HepG2 (cell line): ENCODE results near the gene GPR137. TPM values are rescaled to one million over a fixed set of nuclear protein-coding genes. Genes with fewer than 3 reads are reported as not detected.

Experiments
- EZH2 ChIP-seq: conservative IDR thresholded peaks from 2 replicates; pipeline ENCODE4 v1.6.1; 2012; ENCODE audit warnings: mild to moderate bottlenecking, low read depth, low read length, moderate library complexity
- HOXA9 ChIP-seq: sonication (generic); formaldehyde crosslinking; IDR thresholded peaks from 2 replicates; pipeline ENCODE4 v1.8.1; 2022; ENCODE audit warnings: missing genetic modification reagents, mild to moderate bottlenecking, moderate library complexity, borderline replicate concordance
- KDM2A ChIP-seq: sonication (generic); formaldehyde crosslinking; IDR thresholded peaks from 2 replicates; pipeline ENCODE4 v1.4.0; 2020; ENCODE audit warnings: low read depth, missing genetic modification reagents, borderline replicate concordance
- MIER3 ChIP-seq: IDR thresholded peaks from 2 replicates; pipeline ENCODE4 v1.6.1; 2016; ENCODE audit warnings: missing compliant biosample characterization, borderline replicate concordance
- NFIC ChIP-seq: IDR thresholded peaks from 2 replicates; pipeline ENCODE4 v1.6.1; 2012; ENCODE audit warnings: mild to moderate bottlenecking, low read length, inconsistent platforms
- NR2C2 ChIP-seq: sonication (generic); formaldehyde crosslinking; IDR thresholded peaks from 2 replicates; pipeline ENCODE4 v1.4.0; 2020; ENCODE audit warnings: missing genetic modification reagents, mild to moderate bottlenecking, moderate library complexity, borderline replicate concordance
- SMC3 ChIP-seq: IDR thresholded peaks from 2 replicates; pipeline ENCODE4 v1.6.1; 2011; ENCODE audit warnings: low read length, improper control_type of control experiment
- ZNF20 ChIP-seq: sonication (generic); formaldehyde crosslinking; IDR thresholded peaks from 2 replicates; pipeline ENCODE4 v1.4.0; 2020; ENCODE audit warnings: mild to moderate bottlenecking, moderate library complexity, missing genetic modification reagents
- ZNF260 ChIP-seq: sonication (generic); formaldehyde crosslinking; IDR thresholded peaks from 2 replicates; pipeline ENCODE4 v1.4.0; 2020; ENCODE audit warnings: missing genetic modification reagents, low read depth, mild to moderate bottlenecking, borderline replicate concordance
- ZNF263 ChIP-seq: sonication (generic); formaldehyde crosslinking; IDR thresholded peaks from 2 replicates; pipeline ENCODE4 v1.4.0; 2020; ENCODE audit warnings: missing genetic modification reagents
- ZNF530 ChIP-seq: sonication (generic); formaldehyde crosslinking; IDR thresholded peaks from 2 replicates; pipeline ENCODE4 v1.5.0; 2020; ENCODE audit warnings: low read depth, mild to moderate bottlenecking, missing genetic modification reagents
- ZNF615 ChIP-seq: sonication (generic); formaldehyde crosslinking; IDR thresholded peaks from 2 replicates; pipeline ENCODE4 v1.5.0; 2020; ENCODE audit warnings: mild to moderate bottlenecking, missing genetic modification reagents, borderline replicate concordance
- ZNF713 ChIP-seq: sonication (generic); formaldehyde crosslinking; IDR thresholded peaks from 2 replicates; pipeline ENCODE4 v1.4.0; 2020; ENCODE audit warnings: mild to moderate bottlenecking, missing genetic modification reagents
- ZNF772 ChIP-seq: sonication (generic); formaldehyde crosslinking; IDR thresholded peaks from 2 replicates; pipeline ENCODE4 v1.5.0; 2020; ENCODE audit warnings: mild to moderate bottlenecking, missing genetic modification reagents
- ZNF782 ChIP-seq: sonication (generic); formaldehyde crosslinking; IDR thresholded peaks from 2 replicates; pipeline ENCODE4 v1.4.0; 2020; ENCODE audit warnings: missing genetic modification reagents, mild to moderate bottlenecking, borderline replicate concordance
- ZSCAN30 ChIP-seq: sonication (generic); formaldehyde crosslinking; IDR thresholded peaks from 2 replicates; pipeline ENCODE4 v1.5.0; 2020; ENCODE audit warnings: mild to moderate bottlenecking, missing genetic modification reagents
- polyA plus RNA-seq, 8 experiments: library from polyadenylated mRNA; depleted of rRNA in 3 of 8; stranded (reverse) in 7 of 8; unstranded in 1 of 8; fragments of >200 nt; fragmentation: Illumina TruSeq in 4 of 8; extraction: Trizol in 4 of 8; gene quantifications; 2 replicates each; pipeline versions ENCODE4 v1.2.1 to v1.2.3, GENCODE V29; 2011 to 2016; ENCODE audit warnings: low read depth in 4 of 8, missing spikeins in 1 of 8, mixed read lengths in 1 of 8; ENCODE audit not compliant: insufficient read depth in 1 of 8
- total RNA-seq, 5 experiments: library from RNA; depleted of rRNA; stranded (reverse); fragments of >200 nt; fragmentation: Illumina TruSeq; extraction: Trizol; gene quantifications; 2 replicates each; pipeline ENCODE4 v1.2.3, GENCODE V29; 2016; ENCODE audit warnings: low read depth in 1 of 5
- TF ChIP-seq, protein P1 (sequence below): fragments of 450-650 bp; IDR thresholded peaks from 2 replicates; pipeline ENCODE4 v1.6.1; 2016
- TF ChIP-seq, protein P2 (sequence below): sonication (generic); formaldehyde crosslinking; IDR thresholded peaks from 2 replicates; pipeline ENCODE4 v1.5.0; 2020; ENCODE audit warnings: missing genetic modification reagents
- TF ChIP-seq, protein P3 (sequence below): sonication (generic); formaldehyde crosslinking; IDR thresholded peaks from 2 replicates; pipeline ENCODE4 v1.5.1; 2020; ENCODE audit warnings: missing genetic modification reagents, mild to moderate bottlenecking, borderline replicate concordance
- TF ChIP-seq, protein P4 (sequence below): sonication (generic); formaldehyde crosslinking; IDR thresholded peaks from 2 replicates; pipeline ENCODE4 v1.8.1; 2022; ENCODE audit warnings: mild to moderate bottlenecking, missing genetic modification reagents
- TF ChIP-seq, protein P5 (sequence below): sonication (generic); formaldehyde crosslinking; IDR thresholded peaks from 2 replicates; pipeline ENCODE4 v1.5.0; 2020; ENCODE audit warnings: missing genetic modification reagents, mild to moderate bottlenecking, borderline replicate concordance

Gene GPR137
- total and polyA plus RNA-seq, 2 of the 13 experiments (the other 11 are each of a cell fraction or from before 2014, with no cell fraction given): 8.5 to 13.2 TPM

DNA sequence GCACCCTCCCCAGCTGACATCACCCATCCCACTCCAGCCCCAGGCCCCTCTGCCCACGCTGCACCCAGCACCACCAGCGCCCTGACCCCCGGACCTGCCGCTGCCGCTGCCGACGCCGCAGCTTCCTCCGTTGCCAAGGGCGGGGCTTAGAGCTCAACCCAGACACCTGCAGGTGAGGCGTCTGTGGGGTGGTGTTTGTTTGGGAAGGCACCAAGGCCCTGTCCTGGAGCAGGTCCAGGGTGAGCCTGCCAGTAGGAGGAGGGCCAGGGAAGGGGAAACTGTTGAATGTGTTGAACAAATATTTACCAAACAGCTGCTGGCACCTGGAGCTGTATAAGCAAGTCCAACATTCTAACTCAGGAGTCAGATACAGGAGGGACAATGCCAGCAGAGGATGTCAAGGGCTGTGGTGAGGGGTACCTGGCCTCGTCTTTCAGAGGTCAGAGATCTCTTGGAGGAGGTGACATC is 48.1 kb upstream of the GPR137 start (continued):
- TF ChIP-seq, protein P1, sequence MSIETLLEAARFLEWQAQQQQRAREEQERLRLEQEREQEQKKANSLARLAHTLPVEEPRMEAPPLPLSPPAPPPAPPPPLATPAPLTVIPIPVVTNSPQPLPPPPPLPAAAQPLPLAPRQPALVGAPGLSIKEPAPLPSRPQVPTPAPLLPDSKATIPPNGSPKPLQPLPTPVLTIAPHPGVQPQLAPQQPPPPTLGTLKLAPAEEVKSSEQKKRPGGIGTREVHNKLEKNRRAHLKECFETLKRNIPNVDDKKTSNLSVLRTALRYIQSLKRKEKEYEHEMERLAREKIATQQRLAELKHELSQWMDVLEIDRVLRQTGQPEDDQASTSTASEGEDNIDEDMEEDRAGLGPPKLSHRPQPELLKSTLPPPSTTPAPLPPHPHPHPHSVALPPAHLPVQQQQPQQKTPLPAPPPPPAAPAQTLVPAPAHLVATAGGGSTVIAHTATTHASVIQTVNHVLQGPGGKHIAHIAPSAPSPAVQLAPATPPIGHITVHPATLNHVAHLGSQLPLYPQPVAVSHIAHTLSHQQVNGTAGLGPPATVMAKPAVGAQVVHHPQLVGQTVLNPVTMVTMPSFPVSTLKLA: peak; percentile 41; the same call in 1 of the 2 replicates
- TF ChIP-seq ZSCAN30 (CRISPR knock-in tag) (no peak), ZNF263 (CRISPR knock-in tag) (0 out of 2 replicates have a peak, but pooled peaks have one; percentile 38), EZH2 (no peak), KDM2A (CRISPR knock-in tag) (peak; percentile 46; the same call in 1 of the 2 replicates), ZNF772 (no peak), HOXA9 (CRISPR knock-in tag) (peak; percentile 51; the same call in 1 of the 2 replicates), ZNF20 (CRISPR knock-in tag) (no peak), MIER3 (CRISPR knock-in tag) (no peak; the same call in 1 of the 2 replicates), SMC3 (no peak), NFIC (no peak; the same call in 1 of the 2 replicates), ZNF260 (CRISPR knock-in tag) (no peak), ZNF782 (CRISPR knock-in tag) (no peak), NR2C2 (CRISPR knock-in tag) (peak; percentile 33; the same call in 1 of the 2 replicates), ZNF713 (CRISPR knock-in tag) (no peak), ZNF615 (CRISPR knock-in tag) (no peak), ZNF530 (no peak)
- TF ChIP-seq, protein P2, sequence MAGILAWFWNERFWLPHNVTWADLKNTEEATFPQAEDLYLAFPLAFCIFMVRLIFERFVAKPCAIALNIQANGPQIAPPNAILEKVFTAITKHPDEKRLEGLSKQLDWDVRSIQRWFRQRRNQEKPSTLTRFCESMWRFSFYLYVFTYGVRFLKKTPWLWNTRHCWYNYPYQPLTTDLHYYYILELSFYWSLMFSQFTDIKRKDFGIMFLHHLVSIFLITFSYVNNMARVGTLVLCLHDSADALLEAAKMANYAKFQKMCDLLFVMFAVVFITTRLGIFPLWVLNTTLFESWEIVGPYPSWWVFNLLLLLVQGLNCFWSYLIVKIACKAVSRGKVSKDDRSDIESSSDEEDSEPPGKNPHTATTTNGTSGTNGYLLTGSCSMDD (CRISPR knock-in tag): no peak
- TF ChIP-seq, protein P3, sequence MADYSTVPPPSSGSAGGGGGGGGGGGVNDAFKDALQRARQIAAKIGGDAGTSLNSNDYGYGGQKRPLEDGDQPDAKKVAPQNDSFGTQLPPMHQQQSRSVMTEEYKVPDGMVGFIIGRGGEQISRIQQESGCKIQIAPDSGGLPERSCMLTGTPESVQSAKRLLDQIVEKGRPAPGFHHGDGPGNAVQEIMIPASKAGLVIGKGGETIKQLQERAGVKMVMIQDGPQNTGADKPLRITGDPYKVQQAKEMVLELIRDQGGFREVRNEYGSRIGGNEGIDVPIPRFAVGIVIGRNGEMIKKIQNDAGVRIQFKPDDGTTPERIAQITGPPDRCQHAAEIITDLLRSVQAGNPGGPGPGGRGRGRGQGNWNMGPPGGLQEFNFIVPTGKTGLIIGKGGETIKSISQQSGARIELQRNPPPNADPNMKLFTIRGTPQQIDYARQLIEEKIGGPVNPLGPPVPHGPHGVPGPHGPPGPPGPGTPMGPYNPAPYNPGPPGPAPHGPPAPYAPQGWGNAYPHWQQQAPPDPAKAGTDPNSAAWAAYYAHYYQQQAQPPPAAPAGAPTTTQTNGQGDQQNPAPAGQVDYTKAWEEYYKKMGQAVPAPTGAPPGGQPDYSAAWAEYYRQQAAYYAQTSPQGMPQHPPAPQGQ (CRISPR knock-in tag): no peak
- TF ChIP-seq, protein P4, sequence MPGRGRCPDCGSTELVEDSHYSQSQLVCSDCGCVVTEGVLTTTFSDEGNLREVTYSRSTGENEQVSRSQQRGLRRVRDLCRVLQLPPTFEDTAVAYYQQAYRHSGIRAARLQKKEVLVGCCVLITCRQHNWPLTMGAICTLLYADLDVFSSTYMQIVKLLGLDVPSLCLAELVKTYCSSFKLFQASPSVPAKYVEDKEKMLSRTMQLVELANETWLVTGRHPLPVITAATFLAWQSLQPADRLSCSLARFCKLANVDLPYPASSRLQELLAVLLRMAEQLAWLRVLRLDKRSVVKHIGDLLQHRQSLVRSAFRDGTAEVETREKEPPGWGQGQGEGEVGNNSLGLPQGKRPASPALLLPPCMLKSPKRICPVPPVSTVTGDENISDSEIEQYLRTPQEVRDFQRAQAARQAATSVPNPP: no peak
- TF ChIP-seq, protein P5, sequence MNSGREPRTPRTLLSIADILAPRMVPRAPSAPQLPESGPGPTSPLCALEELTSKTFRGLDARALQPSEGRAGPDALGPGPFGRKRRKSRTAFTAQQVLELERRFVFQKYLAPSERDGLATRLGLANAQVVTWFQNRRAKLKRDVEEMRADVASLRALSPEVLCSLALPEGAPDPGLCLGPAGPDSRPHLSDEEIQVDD: no peak
